Measurements from ENCODE around the gene ABHD12. TPM values are rescaled to one million over a fixed set of nuclear protein-coding genes. Genes with fewer than 3 reads are reported as not detected.

The ABHD12 gene
- total RNA-seq, 2 donors from 2014 or later: 54.2 to 60.6 TPM

- Histone ChIP-seq H3K9ac (ENCODE audit: low read depth in 2 of 2, low read length in 2 of 2) (no peak overlapping the region), H3K27ac (no peak overlapping the region), H3K4me1 (no peaks in the 10 kb centered on the region), H3K4me3 (no peak overlapping the region), H3K36me3 (no peaks in the 10 kb centered on the region), H3K9me3 (no peaks in the 10 kb centered on the region), H3K27me3 (no peaks in the 10 kb centered on the region)
- DNase-seq: no peak
- no peak for TF ChIP-seq CTCF (IDR thresholded peaks at IDR 0.05)
- intact Hi-C loops (cut with DNase I): no loop called here
Observed at GRCh38 chr20:25341716-25342680, 48.6 kb downstream of the ABHD12 start.

GRCh38 chr20:25340380-25340779 lies 50.3 kb downstream of the ABHD12 start:
- Histone ChIP-seq H3K36me3 (no peaks in the 10 kb centered on the region), H3K9ac (ENCODE audit: low read depth in 2 of 2, low read length in 2 of 2) (no peak overlapping the region), H3K4me3 (no peak overlapping the region), H3K4me1 (no peaks in the 10 kb centered on the region), H3K27me3 (no peaks in the 10 kb centered on the region), H3K27ac (no peak overlapping the region), H3K9me3 (no peaks in the 10 kb centered on the region)
- TF ChIP-seq CTCF (IDR thresholded peaks at IDR 0.05): no peak
- DNase-seq: no peak
- intact Hi-C loops (cut with DNase I): no loop called here

- no peak overlapping the region for H3K4me3 ChIP-seq
- intact Hi-C loops (cut with DNase I): no loop called here
Observed at GRCh38 chr20:25339608-25340007, 51.0 kb downstream of the ABHD12 start.

GRCh38 chr20:25338112-25339023 lies 52.3 kb downstream of the ABHD12 start:
- Histone ChIP-seq H3K9me3 (no peaks in the 10 kb centered on the region), H3K27ac (no peak overlapping the region), H3K4me1 (no peaks in the 10 kb centered on the region), H3K4me3 (no peak overlapping the region), H3K36me3 (no peaks in the 10 kb centered on the region), H3K9ac (ENCODE audit: low read depth in 2 of 2, low read length in 2 of 2) (no peak overlapping the region), H3K27me3 (no peaks in the 10 kb centered on the region)
- intact Hi-C loops (cut with DNase I): no loop called here
- DNase-seq: no peak
- TF ChIP-seq CTCF (IDR thresholded peaks at IDR 0.05): no peak

More at GRCh38 chr20:25339608-25340007, 51.0 kb downstream of the ABHD12 start:
- Histone ChIP-seq H3K27me3 (no peaks in the 10 kb centered on the region), H3K27ac (no peak overlapping the region), H3K36me3 (no peaks in the 10 kb centered on the region), H3K9ac (ENCODE audit: low read depth in 2 of 2, low read length in 2 of 2) (no peak overlapping the region), H3K9me3 (no peaks in the 10 kb centered on the region), H3K4me1 (no peaks in the 10 kb centered on the region)
- no peak for TF ChIP-seq CTCF (IDR thresholded peaks at IDR 0.05)
- DNase-seq: no peak
